Measurements from ENCODE around the gene EFCAB6.

Gene EFCAB6

DNA sequence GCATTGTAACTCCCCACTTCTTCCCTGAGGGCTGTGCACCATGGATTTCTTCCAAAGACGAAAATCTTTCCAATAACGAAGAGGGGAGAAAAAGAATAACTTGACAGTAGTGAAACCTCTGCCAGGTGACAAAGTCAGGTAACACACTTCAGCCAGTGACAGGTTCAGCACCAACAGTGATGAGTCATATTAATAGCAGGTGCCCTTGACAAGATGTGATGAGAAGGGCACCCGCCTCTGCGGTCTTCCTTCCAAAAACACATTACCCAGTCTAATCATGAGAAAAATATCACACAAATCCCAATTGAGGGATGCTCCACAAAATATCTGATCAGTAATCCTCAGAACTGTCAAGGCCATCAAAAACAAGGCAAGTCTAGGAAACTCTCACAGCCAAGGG lies 157.8 kb downstream of the EFCAB6 start:
- Histone ChIP-seq H3K27ac (ENCODE audit: poor library complexity, severe bottlenecking) (no peak overlapping the region), H3K4me1 (ENCODE audit: insufficient read depth, poor library complexity, severe bottlenecking) (no peaks in the 10 kb centered on the region), H3K4me3 (ENCODE audit: severe bottlenecking) (no peak overlapping the region), H3K27me3 (ENCODE audit: insufficient read depth, poor library complexity, severe bottlenecking) (no peaks in the 10 kb centered on the region), H3K9me3 (ENCODE audit: severe bottlenecking) (no peaks in the 10 kb centered on the region), H3K36me3 (ENCODE audit: low read depth) (no peaks in the 10 kb centered on the region)
- TF ChIP-seq, protein P1, sequence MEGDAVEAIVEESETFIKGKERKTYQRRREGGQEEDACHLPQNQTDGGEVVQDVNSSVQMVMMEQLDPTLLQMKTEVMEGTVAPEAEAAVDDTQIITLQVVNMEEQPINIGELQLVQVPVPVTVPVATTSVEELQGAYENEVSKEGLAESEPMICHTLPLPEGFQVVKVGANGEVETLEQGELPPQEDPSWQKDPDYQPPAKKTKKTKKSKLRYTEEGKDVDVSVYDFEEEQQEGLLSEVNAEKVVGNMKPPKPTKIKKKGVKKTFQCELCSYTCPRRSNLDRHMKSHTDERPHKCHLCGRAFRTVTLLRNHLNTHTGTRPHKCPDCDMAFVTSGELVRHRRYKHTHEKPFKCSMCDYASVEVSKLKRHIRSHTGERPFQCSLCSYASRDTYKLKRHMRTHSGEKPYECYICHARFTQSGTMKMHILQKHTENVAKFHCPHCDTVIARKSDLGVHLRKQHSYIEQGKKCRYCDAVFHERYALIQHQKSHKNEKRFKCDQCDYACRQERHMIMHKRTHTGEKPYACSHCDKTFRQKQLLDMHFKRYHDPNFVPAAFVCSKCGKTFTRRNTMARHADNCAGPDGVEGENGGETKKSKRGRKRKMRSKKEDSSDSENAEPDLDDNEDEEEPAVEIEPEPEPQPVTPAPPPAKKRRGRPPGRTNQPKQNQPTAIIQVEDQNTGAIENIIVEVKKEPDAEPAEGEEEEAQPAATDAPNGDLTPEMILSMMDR (IDR thresholded peaks at IDR 0.05; ENCODE audit: poor library complexity, severe bottlenecking): no peak
- no peak for DNase-seq (ENCODE audit: low spot score)
- no peak for ATAC-seq (ENCODE audit: low read depth)

DNA sequence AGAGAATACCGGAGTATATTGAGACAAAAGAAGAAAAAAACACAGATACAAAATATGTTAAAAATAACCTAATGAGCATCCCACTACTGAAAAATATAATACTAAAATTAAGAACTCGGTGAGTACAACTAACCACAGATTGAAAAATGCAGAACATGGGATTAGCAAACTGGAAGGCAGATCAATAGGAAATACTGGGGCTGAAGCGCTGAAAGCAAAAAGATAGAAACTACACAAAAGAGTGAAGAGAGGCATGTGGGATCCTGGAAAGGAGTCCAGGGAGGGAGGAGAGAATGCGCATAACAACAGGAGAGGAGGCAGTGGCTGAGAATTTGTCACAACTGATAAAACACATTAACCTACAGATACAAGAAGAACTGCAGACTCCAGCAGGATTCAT lies 159.3 kb downstream of the EFCAB6 start:
- H3K9me3 ChIP-seq (ENCODE audit: severe bottlenecking): no peaks in the 10 kb centered on the region
- ATAC-seq (ENCODE audit: low read depth) (no peak), DNase-seq (ENCODE audit: low spot score) (no peak)
- no peaks in the 10 kb centered on the region for H3K36me3 ChIP-seq (ENCODE audit: low read depth)
- no peaks in the 10 kb centered on the region for H3K4me1 ChIP-seq (ENCODE audit: insufficient read depth, poor library complexity, severe bottlenecking)
- no peak overlapping the region for H3K4me3 ChIP-seq (ENCODE audit: severe bottlenecking)
- TF ChIP-seq, protein P1 (IDR thresholded peaks at IDR 0.05; ENCODE audit: poor library complexity, severe bottlenecking): no peak
- no peak overlapping the region for H3K27ac ChIP-seq (ENCODE audit: poor library complexity, severe bottlenecking)
- no peaks in the 10 kb centered on the region for H3K27me3 ChIP-seq (ENCODE audit: insufficient read depth, poor library complexity, severe bottlenecking)

DNA sequence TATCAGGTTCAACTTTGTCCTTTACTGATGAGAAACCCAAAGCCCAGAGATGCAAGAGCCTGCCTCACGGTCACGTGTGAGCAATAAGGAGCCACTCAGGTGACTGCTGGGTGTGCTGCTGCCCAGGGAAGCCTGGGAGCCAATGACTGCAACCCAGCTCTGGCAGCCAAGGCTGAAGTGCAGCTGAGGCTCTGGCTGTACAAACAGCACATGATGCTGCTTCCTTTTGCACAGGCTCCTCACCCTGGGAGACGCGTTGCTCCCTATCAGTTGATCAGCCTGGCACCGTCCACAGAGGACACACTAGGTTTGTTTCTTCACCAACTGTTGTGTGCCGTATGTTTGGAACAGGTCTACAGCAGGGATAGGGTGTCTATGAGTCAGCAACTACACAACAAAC lies 168.7 kb downstream of the EFCAB6 start:
- Histone ChIP-seq H3K4me3 (ENCODE audit: severe bottlenecking) (no peak overlapping the region), H3K36me3 (ENCODE audit: low read depth) (no peaks in the 10 kb centered on the region), H3K4me1 (ENCODE audit: insufficient read depth, poor library complexity, severe bottlenecking) (no peaks in the 10 kb centered on the region), H3K27me3 (ENCODE audit: insufficient read depth, poor library complexity, severe bottlenecking) (no peaks in the 10 kb centered on the region), H3K27ac (ENCODE audit: poor library complexity, severe bottlenecking) (no peak overlapping the region), H3K9me3 (ENCODE audit: severe bottlenecking) (peaks cover 8% of the 10 kb centered on the region)
- TF ChIP-seq, protein P1 (IDR thresholded peaks at IDR 0.05; ENCODE audit: poor library complexity, severe bottlenecking): no peak
- DNase-seq (ENCODE audit: low spot score) (no peak), ATAC-seq (ENCODE audit: low read depth) (no peak)

DNA sequence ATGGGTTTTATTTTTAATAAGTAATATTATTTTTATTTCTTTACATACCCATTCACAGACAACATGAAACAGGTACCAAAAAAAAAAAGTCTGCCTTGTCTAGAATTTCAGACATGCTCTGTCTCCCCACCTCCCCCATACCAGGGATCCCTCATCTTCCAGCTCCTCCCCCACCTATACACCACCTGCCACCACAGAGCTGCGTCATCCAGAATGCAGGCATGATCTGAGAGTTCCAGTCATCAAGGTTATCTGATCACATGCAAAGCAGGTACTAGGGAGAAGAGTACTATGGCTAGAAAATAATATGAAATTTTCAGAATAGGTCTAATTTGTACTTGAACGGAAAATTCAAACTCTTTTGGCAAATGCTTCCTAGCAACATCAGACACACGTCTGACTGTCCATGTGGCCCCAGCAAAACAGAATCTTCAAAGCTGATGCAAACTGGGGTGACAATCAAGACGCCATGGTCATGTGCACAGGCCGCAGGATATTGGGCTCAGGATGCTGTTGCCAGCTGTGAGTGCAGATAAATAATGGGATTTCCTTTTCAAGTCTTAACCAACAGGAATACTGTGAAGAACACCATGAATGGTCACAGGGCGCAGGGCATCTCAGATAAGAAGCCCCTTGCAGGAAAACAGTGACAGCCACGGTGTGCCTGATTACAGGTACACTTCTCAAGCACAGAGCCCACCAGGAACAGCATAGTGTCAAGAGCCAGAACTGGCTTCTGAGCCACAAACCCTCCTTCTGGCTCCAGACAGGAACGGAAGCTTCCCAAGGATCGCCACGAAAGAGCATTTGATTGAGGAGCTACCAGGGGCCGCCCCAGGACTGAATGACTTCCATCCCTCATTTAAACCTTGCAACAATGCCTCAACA lies 169.5 kb downstream of the EFCAB6 start:
- peaks cover 8% of the 10 kb centered on the region for H3K9me3 ChIP-seq (ENCODE audit: severe bottlenecking)
- DNase-seq (ENCODE audit: low spot score): no peak
- TF ChIP-seq, protein P1 (IDR thresholded peaks at IDR 0.05; ENCODE audit: poor library complexity, severe bottlenecking): no peak
- no peak overlapping the region for H3K4me3 ChIP-seq (ENCODE audit: severe bottlenecking)
- H3K4me1 ChIP-seq (ENCODE audit: insufficient read depth, poor library complexity, severe bottlenecking): no peaks in the 10 kb centered on the region
- H3K27ac ChIP-seq (ENCODE audit: poor library complexity, severe bottlenecking): no peak overlapping the region
- no peaks in the 10 kb centered on the region for H3K36me3 ChIP-seq (ENCODE audit: low read depth)
- H3K27me3 ChIP-seq (ENCODE audit: insufficient read depth, poor library complexity, severe bottlenecking): no peaks in the 10 kb centered on the region
- ATAC-seq (ENCODE audit: low read depth): no peak
